ENCODE results near the gene MC2R. TPM values are rescaled to one million over a fixed set of nuclear protein-coding genes. Genes with fewer than 3 reads are reported as not detected.

The MC2R gene
- total RNA-seq, 1 donor from 2014 or later: not detected

- no peak overlapping the region for H3K27ac Mint-ChIP-seq
- H3K36me3 Mint-ChIP-seq (ENCODE audit: insufficient read depth): no peaks in the 10 kb centered on the region
- no peaks in the 10 kb centered on the region for H3K9me3 Mint-ChIP-seq (ENCODE audit: low read depth)
- DNase-seq (ENCODE audit: low spot score, unreplicated experiment): no peak
- H3K27me3 Mint-ChIP-seq: peaks cover 3% of the 10 kb centered on the region
- no peak overlapping the region for H3K4me3 Mint-ChIP-seq (ENCODE audit: low read depth)
- H3K4me1 Mint-ChIP-seq (ENCODE audit: low read depth): peaks cover 2% of the 10 kb centered on the region
- no peak for TF ChIP-seq CTCF (IDR thresholded peaks at IDR 0.05; ENCODE audit: unreplicated experiment)
Observed at GRCh38 chr18:13917401-13917800, 2.1 kb upstream of the MC2R start.

GRCh38 chr18:13916559-13916958, 1.2 kb upstream of the MC2R start:
- Mint-ChIP-seq H3K9me3 (ENCODE audit: low read depth) (no peaks in the 10 kb centered on the region), H3K27me3 (peaks cover 3% of the 10 kb centered on the region), H3K4me1 (ENCODE audit: low read depth) (peaks cover 2% of the 10 kb centered on the region), H3K4me3 (ENCODE audit: low read depth) (no peak overlapping the region), H3K27ac (no peak overlapping the region), H3K36me3 (ENCODE audit: insufficient read depth) (no peaks in the 10 kb centered on the region)
- DNase-seq (ENCODE audit: low spot score, unreplicated experiment): no peak
- no peak for TF ChIP-seq CTCF (IDR thresholded peaks at IDR 0.05; ENCODE audit: unreplicated experiment)

DNA sequence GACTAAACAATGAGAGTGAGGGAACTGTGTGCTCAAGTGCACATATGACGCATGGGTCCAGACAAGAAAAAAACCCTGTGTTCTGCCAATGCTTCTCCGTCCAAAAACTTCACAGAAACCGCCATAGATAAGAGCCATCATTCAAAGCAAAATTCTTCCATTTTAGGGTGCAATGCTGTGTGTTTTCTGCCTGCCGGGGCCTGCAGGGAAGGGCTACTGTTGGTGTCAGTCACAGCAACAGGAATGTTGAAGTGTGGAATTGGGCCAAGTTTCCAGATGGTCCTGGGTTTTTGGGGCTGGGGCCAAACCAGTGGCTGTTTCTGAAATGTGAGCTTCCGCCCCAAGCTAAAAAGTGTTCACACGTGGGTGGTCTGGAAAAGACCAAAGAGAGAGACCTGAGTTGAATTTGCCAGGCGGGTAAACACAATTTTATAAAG, 677 bp upstream of the MC2R start:
- no peaks in the 10 kb centered on the region for H3K36me3 Mint-ChIP-seq (ENCODE audit: insufficient read depth)
- H3K4me3 Mint-ChIP-seq (ENCODE audit: low read depth): no peak overlapping the region
- H3K4me1 Mint-ChIP-seq (ENCODE audit: low read depth): peaks cover 2% of the 10 kb centered on the region
- H3K9me3 Mint-ChIP-seq (ENCODE audit: low read depth): no peaks in the 10 kb centered on the region
- TF ChIP-seq CTCF (IDR thresholded peaks at IDR 0.05; ENCODE audit: unreplicated experiment): no peak
- no peak for DNase-seq (ENCODE audit: low spot score, unreplicated experiment)
- peaks cover 3% of the 10 kb centered on the region for H3K27me3 Mint-ChIP-seq
- no peak overlapping the region for H3K27ac Mint-ChIP-seq

DNA sequence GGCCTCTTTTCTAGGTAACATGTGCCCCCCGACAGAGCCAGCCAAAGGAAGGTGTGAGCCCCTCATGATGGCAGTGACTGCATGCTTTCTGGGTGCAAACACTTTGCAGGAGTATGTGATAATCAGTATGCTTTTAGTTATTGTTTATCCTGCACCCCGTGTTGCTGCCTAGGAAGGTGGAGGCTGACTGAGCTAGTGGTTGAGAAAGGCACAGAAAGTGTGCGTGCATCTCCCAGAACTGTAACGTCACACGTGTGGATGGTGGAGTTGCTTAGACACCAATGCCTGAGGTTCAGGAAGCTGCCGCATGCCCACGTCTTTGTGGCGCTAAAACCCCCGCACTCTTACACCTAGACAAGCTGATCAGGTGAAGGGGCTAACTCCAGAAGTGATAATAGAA, 580 bp downstream of the MC2R start:
- no peak for DNase-seq (ENCODE audit: low spot score, unreplicated experiment)
- peaks cover 6% of the 10 kb centered on the region for H3K4me1 Mint-ChIP-seq (ENCODE audit: low read depth)
- no peaks in the 10 kb centered on the region for H3K36me3 Mint-ChIP-seq (ENCODE audit: insufficient read depth)
- H3K27ac Mint-ChIP-seq: no peak overlapping the region
- no peak for TF ChIP-seq CTCF (IDR thresholded peaks at IDR 0.05; ENCODE audit: unreplicated experiment)
- no peaks in the 10 kb centered on the region for H3K9me3 Mint-ChIP-seq (ENCODE audit: low read depth)
- H3K27me3 Mint-ChIP-seq: peaks cover 3% of the 10 kb centered on the region
- H3K4me3 Mint-ChIP-seq (ENCODE audit: low read depth): no peak overlapping the region

- no peak overlapping the region for H3K4me3 Mint-ChIP-seq (ENCODE audit: low read depth)
- TF ChIP-seq CTCF (IDR thresholded peaks at IDR 0.05; ENCODE audit: unreplicated experiment): no peak
- no peaks in the 10 kb centered on the region for H3K9me3 Mint-ChIP-seq (ENCODE audit: low read depth)
- no peak overlapping the region for H3K27ac Mint-ChIP-seq
- peaks cover 3% of the 10 kb centered on the region for H3K27me3 Mint-ChIP-seq
- peaks cover 6% of the 10 kb centered on the region for H3K4me1 Mint-ChIP-seq (ENCODE audit: low read depth)
- H3K36me3 Mint-ChIP-seq (ENCODE audit: insufficient read depth): no peaks in the 10 kb centered on the region
- DNase-seq (ENCODE audit: low spot score, unreplicated experiment): no peak
Observed at GRCh38 chr18:13914170-13914569, 1.2 kb downstream of the MC2R start.
